ENCODE results near the gene PRRT1B.

DNA sequence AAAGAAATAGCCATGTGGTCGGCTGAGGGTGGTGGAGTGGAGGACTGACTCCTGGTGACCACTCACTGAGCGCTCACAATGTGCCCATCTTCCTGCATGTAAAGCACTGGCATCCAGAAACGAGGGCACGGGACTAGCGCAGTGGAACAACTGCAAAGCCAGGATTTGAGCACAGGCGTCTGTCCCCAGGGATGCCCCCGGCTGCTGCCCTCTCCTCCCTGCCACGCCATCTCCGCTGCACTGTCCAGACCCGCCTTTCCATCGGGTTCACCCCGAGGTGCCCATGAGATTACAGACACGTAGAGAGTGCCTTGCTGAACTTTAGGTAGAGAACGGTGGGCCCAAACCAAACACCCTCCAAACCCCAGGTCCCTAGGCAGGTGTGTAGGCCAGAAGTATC is 44.7 kb downstream of the PRRT1B start:
- TF ChIP-seq EZH2 (IDR thresholded peaks at IDR 0.05) = no peak
- TF ChIP-seq POLR2AphosphoS5 (IDR thresholded peaks at IDR 0.05; ENCODE audit: borderline replicate concordance, low read depth, low read length) = no peak
